ENCODE data around the gene ARSI. TPM values are rescaled to one million over a fixed set of nuclear protein-coding genes. Genes with fewer than 3 reads are reported as not detected.

ARSI gene
- total and polyA plus RNA-seq, 2 donors (not counting 1 experiment from before 2014, with no cell fraction given): 5.9 to 12.5 TPM

GRCh38 chr5:150295172-150295634 lies 7.5 kb downstream of the ARSI start:
- Histone ChIP-seq H3K79me2 (ENCODE audit: control insufficient read depth, insufficient read depth, low read length) (peaks cover 7% of the 10 kb centered on the region), H3K9ac (ENCODE audit: insufficient read depth, low read length) (no peak overlapping the region), H3K27me3 (ENCODE audit: control insufficient read depth, insufficient read depth, low read length) (no peaks in the 10 kb centered on the region), H2AFZ (ENCODE audit: low read length) (no peak overlapping the region), H3K27ac (ENCODE audit: insufficient read depth, low read length) (peak overlapping the region; percentile 34), H3K4me2 (ENCODE audit: extremely low read depth, insufficient read depth, low read length) (no peak overlapping the region), H3K9me3 (ENCODE audit: control insufficient read depth, insufficient read depth, low read depth, low read length) (no peaks in the 10 kb centered on the region), H3K4me1 (ENCODE audit: control insufficient read depth, extremely low read depth, insufficient read depth, low read length) (peaks cover 22% of the 10 kb centered on the region), H4K20me1 (ENCODE audit: control insufficient read depth, extremely low read depth, insufficient read depth, low read length) (no peaks in the 10 kb centered on the region), H3K36me3 (ENCODE audit: control insufficient read depth, insufficient read depth, low read length) (peaks cover 2% of the 10 kb centered on the region), H3K4me3 (replicated peaks in 1 of 4; ENCODE audit: control extremely low read depth in 1 of 4, insufficient read depth in 1 of 4, low read depth in 3 of 4, low read length in 4 of 4) (no peak overlapping the region)
- peak; percentile 74 to 78 for DNase-seq (ENCODE audit: low read depth in 2 of 2)
- TF ChIP-seq EZH2 (IDR thresholded peaks at IDR 0.05; ENCODE audit: low read length, missing control alignments) (no peak), CTCF (conservative IDR thresholded peaks at IDR 0.05 in 1 of 2, IDR thresholded peaks at IDR 0.05 in 1 of 2; ENCODE audit: low read depth in 1 of 2, low read length in 2 of 2) (no peak)

- TF ChIP-seq CTCF (conservative IDR thresholded peaks at IDR 0.05 in 1 of 2, IDR thresholded peaks at IDR 0.05 in 1 of 2; ENCODE audit: low read depth in 1 of 2, low read length in 2 of 2): no peak
- TF ChIP-seq EZH2 (IDR thresholded peaks at IDR 0.05; ENCODE audit: low read length, missing control alignments): no peak
- H3K9ac ChIP-seq (ENCODE audit: insufficient read depth, low read length): no peak overlapping the region
- H3K36me3 ChIP-seq (ENCODE audit: control insufficient read depth, insufficient read depth, low read length): peaks cover 2% of the 10 kb centered on the region
- peak overlapping the region; percentile 34 for H3K27ac ChIP-seq (ENCODE audit: insufficient read depth, low read length)
- no peak for DNase-seq (ENCODE audit: low read depth in 2 of 2)
- no peaks in the 10 kb centered on the region for H3K27me3 ChIP-seq (ENCODE audit: control insufficient read depth, insufficient read depth, low read length)
- H3K4me1 ChIP-seq (ENCODE audit: control insufficient read depth, extremely low read depth, insufficient read depth, low read length): peaks cover 21% of the 10 kb centered on the region
- H3K79me2 ChIP-seq (ENCODE audit: control insufficient read depth, insufficient read depth, low read length): peaks cover 7% of the 10 kb centered on the region
- H3K9me3 ChIP-seq (ENCODE audit: control insufficient read depth, insufficient read depth, low read depth, low read length): no peaks in the 10 kb centered on the region
- H4K20me1 ChIP-seq (ENCODE audit: control insufficient read depth, extremely low read depth, insufficient read depth, low read length): no peaks in the 10 kb centered on the region
- no peak overlapping the region for H3K4me3 ChIP-seq (replicated peaks in 1 of 4; ENCODE audit: control extremely low read depth in 1 of 4, insufficient read depth in 1 of 4, low read depth in 3 of 4, low read length in 4 of 4)
- H2AFZ ChIP-seq (ENCODE audit: low read length): no peak overlapping the region
- no peak overlapping the region for H3K4me2 ChIP-seq (ENCODE audit: extremely low read depth, insufficient read depth, low read length)
Measured at GRCh38 chr5:150294551-150295071, 8.1 kb downstream of the ARSI start.

- Histone ChIP-seq H3K4me1 (ENCODE audit: control insufficient read depth, extremely low read depth, insufficient read depth, low read length) (peaks cover 15% of the 10 kb centered on the region), H3K27me3 (ENCODE audit: control insufficient read depth, insufficient read depth, low read length) (no peaks in the 10 kb centered on the region), H3K79me2 (ENCODE audit: control insufficient read depth, insufficient read depth, low read length) (peaks cover 6% of the 10 kb centered on the region), H3K27ac (ENCODE audit: insufficient read depth, low read length) (no peak overlapping the region), H2AFZ (ENCODE audit: low read length) (no peak overlapping the region), H3K9ac (ENCODE audit: insufficient read depth, low read length) (no peak overlapping the region), H3K4me3 (replicated peaks in 1 of 4; ENCODE audit: control extremely low read depth in 1 of 4, insufficient read depth in 1 of 4, low read depth in 3 of 4, low read length in 4 of 4) (no peak overlapping the region), H3K9me3 (ENCODE audit: control insufficient read depth, insufficient read depth, low read depth, low read length) (no peaks in the 10 kb centered on the region), H3K36me3 (ENCODE audit: control insufficient read depth, insufficient read depth, low read length) (peaks cover 2% of the 10 kb centered on the region), H4K20me1 (ENCODE audit: control insufficient read depth, extremely low read depth, insufficient read depth, low read length) (no peaks in the 10 kb centered on the region), H3K4me2 (ENCODE audit: extremely low read depth, insufficient read depth, low read length) (no peak overlapping the region)
- no peak for DNase-seq (ENCODE audit: low read depth in 2 of 2)
- TF ChIP-seq EZH2 (IDR thresholded peaks at IDR 0.05; ENCODE audit: low read length, missing control alignments) (no peak), CTCF (conservative IDR thresholded peaks at IDR 0.05 in 1 of 2, IDR thresholded peaks at IDR 0.05 in 1 of 2; ENCODE audit: low read depth in 1 of 2, low read length in 2 of 2) (no peak)
Measured at GRCh38 chr5:150293091-150293941, 9.4 kb downstream of the ARSI start.
